HG03342 (cell line): Measurements from ENCODE around the gene SEMA3F.

Experiments
- ATAC-seq: cut with Tn5 transposase; IDR thresholded peaks from one replicate; pipeline ENCODE4 v1.9.1; 2021; ENCODE audit warnings: mild to moderate bottlenecking, moderate library complexity; ENCODE audit not compliant: unreplicated experiment

SEMA3F gene

DNA sequence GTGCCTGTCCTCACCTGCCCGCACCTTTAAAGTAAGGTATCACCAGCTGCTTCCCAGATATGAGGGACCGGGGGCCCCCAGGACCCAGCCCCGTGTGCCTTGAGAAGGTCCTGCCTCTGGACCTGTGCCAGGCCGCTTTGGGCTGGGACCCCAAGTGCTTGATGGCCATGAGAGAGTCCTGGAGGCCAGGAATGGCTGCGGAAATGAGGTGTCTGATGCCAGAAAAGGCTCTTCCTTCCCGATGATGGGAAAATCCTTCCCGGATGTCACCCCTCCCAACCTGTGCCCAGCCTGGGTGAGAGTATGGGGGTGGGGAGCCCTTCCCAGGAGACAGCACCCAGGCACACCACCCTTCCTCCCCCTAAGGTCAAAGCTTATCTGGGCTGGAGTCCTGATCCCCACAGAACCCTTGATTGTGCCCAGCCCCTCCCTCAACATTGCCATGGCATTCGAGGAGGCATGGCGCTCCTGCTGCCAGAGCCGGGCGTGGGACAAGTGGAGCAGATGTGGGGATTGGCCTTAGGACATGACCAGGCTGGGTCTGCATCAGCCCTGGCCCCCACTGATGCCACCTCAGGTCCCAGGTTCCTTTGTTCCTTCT, 14.2 kb downstream of the SEMA3F start:
- no peak for ATAC-seq

DNA sequence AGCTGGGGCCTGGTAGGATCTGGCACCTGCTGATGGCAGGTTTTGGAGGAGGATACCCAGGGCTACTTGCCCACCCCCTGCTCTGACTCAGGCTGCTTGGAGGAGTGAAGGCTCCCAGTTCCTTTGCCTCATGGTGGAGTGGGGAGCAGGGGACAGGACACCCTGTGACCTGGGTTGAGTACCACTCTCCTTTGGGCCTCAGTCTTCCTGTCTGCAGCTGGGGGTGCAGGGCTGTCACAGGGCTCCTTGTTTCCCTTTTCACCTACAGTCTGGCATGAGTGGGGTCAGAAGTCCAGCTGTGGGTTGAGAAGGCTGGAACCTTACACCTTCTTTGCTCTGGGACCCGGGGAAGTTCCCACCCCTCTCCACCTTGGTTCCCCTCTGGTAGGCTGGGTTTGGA, 14.7 kb downstream of the SEMA3F start:
- ATAC-seq, result no peak

DNA sequence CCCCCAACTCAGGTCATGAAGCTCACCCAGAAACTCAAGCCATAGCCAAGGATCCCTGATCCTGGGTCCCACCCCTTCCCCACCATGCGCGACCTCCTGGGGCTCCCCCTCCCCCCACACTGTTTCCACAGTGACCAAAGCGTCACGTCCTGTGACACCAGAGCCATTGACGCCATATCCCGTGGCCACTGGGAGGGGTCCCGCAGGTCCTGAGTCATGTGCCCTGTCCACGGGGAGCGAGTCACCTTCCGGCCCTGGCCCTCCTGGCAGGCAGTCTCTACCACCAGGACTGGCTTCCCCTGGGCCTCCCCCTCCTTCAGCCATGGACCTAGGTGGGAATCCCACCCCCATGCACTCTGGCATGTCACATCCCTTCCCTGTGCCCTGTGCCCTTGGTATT, 15.6 kb downstream of the SEMA3F start:
- no peak for ATAC-seq

DNA sequence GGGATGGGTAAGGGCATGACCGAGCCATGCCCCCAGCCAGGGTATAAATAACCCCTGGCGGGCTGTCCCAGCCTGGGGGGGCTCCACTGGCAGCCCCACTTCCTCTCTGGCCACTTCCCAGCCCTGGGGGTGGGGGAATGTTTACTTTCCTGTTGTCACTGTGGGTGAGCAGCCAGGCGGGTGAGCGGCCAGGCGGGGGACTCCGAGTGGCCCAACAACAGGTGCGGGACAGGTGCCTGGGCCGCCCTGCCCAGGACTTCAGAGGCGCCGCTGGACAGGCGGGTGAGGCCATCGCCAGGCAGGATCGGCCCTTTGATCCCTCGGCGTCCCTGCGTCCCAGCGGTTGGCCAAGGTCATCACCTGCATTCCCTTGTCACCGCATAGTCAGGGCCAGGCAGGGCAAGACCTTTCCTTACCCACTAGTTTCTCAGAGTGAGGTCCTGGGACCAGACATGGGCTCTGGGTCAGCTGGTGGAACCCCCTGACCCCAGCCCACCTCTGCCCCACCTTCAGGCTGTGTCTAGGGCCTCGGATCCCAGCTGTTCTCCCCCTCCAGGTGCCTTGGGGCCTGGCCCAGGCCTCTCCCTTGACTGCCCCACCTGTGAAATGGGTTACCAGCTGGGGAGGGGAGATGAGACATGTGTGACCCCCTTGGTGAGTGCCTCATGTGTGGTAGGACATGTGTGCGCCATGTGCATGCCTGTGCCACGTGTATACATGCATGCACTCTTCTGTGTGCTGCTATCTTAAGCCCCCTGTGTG, 16.6 kb downstream of the SEMA3F start:
- ATAC-seq, result no peak

DNA sequence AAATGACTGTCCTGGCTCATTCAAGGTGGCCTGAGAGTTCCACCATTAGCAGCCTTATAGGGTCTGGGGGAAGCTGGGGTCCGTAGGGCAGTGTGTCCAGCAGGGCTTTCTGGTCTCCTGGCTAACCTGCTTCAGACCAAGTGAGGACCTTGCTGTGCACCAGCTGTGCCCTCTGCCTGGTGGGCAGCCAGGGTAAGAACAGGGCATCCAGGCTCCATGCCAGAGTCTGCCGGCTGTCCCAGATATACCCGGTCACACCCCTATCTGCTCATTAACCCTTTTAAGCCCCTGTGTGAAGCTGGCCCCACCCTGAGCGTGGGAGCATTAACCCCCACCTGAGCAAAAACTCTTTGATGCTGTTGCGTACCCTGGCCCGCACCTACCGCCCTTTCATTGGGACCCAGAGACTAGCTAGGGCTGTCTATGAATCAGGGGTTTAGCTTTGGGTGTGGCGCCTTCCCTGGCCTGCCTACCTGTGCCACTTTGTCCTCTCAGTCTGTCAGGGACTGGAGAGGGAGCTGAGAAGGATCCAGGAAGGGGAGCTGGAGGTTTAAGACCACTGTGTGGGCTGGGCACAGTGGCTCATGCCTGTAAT, 17.6 kb downstream of the SEMA3F start:
- ATAC-seq, result no peak

DNA sequence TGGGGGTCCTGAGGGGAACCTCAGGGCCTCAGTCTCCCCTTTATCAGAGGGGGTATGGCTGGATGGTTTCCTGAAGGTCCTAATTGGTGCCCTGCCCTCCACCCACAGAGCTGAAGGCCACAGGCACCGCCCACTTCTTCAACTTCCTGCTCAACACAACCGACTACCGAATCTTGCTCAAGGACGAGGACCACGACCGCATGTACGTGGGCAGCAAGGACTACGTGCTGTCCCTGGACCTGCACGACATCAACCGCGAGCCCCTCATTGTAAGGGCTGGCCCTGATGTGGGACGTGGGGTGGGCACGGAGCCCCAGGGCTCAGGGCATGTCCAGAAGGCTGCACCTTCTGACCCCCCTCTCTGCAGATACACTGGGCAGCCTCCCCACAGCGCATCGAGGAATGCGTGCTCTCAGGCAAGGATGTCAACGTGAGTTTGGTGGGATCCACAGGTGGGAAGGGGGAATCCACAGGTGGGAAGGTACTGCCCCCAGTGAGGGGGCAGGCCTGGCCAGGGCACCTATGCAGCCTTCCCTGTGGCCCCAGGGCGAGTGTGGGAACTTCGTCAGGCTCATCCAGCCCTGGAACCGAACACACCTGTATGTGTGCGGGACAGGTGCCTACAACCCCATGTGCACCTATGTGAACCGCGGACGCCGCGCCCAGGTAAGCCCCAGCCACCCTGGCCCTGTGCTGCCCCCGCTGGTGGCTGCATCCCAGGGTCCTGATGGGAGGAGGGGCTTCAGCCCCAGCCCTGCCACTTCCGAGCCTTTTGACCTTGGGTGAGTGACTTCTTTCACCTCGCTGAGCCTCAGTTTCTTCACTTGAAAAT, 18.8 kb downstream of the SEMA3F start:
- ATAC-seq, result no peak

DNA sequence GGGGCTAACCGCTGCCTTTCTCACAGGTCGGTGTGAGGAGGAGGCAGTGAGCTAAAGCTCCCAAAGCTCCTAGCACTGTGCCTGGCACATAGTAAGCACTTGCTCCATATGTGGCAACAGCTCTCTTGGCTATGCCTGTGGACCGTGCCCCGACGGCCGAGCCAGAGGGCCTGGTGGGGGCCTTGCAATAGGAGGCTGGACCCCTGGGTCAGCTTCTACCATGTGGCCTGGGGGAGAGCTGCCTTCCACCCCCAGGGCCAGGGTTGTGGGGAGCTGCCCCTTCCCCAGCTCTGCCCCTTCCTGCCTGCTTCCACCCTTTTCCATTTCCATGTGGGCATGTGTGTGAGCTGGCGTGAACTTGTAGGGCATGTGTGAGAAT, 19.4 kb downstream of the SEMA3F start:
- ATAC-seq, result no peak

DNA sequence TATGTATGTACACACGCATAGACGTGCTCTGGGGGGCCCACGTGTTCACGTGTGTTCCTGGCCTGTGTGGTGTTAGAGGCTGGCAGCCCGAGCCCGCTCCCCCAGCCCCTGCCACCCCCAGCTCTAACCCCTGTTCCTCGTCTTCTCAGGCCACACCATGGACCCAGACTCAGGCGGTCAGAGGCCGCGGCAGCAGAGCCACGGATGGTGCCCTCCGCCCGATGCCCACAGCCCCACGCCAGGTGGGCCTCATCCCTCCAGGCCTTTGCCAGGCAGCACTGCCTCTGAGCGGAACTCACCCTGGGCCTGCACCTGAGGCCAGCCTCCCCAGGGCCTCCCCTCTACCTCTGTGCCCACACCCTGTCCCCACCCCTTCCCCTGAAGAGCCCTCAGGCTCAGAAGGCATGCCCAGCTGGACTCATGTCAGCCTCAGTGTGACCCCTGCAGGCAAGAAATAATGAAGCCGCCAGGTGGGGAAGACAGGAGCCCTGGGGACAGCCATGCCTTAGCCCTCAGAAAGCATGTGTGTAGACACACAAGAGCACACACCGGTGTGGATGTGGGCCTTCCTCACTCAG, 19.9 kb downstream of the SEMA3F start:
- no peak for ATAC-seq

DNA sequence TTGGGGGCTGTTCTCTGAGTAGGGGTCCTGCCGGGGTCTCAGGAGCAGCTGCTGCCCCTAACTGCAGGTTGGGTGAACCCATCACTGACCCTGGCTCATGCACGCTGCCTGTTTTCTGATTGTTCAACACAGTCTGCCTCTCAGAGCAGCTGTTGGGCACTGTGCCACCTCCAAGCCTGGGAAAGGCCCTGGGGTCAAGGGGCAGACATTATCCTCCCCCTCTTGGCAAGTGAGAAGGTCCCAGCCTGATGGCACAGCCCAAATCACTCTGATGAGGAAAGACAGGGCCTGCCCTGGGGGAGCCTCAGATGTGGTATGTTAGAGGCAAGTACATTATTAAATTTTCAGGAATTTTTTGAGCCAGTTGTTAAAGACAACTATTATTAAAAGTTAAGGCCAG, 22.2 kb downstream of the SEMA3F start:
- ATAC-seq, result no peak

DNA sequence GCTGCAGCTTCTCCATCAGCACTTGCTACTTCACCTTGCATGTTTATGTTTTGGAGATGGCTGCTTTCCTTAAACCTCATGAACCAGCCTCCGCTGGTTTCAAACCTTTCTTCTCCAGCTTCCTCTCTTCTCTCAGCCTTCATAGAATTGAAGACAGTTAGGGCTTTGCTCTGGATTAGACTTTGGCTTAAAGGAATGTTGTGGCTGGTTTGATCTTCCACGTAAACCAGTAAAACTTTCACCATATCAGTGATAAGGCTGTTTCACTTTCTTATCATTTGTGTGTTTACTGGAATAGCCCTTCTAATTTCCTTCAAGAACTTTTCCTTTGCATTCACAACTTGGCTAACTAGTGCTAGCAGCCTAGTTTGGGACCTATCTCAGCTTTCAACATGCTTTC, 24.6 kb downstream of the SEMA3F start:
- no peak for ATAC-seq

DNA sequence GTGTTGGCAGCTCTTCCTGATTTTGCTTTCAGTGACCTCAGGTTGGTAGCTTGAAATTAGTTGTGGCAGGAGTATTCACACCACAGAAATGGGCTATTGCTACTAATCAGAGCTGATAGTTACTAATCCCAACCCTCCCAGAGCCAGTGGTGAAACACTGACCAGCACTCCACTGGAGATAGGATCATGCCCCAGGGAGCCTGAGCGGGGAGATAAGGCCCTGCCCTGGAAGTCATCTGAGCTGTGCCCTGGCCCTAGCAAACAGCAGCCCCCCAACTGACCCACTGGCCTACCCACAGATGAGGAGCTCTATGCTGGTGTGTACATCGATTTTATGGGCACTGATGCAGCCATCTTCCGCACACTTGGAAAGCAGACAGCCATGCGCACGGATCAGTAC, 26.9 kb downstream of the SEMA3F start:
- ATAC-seq, result no peak

DNA sequence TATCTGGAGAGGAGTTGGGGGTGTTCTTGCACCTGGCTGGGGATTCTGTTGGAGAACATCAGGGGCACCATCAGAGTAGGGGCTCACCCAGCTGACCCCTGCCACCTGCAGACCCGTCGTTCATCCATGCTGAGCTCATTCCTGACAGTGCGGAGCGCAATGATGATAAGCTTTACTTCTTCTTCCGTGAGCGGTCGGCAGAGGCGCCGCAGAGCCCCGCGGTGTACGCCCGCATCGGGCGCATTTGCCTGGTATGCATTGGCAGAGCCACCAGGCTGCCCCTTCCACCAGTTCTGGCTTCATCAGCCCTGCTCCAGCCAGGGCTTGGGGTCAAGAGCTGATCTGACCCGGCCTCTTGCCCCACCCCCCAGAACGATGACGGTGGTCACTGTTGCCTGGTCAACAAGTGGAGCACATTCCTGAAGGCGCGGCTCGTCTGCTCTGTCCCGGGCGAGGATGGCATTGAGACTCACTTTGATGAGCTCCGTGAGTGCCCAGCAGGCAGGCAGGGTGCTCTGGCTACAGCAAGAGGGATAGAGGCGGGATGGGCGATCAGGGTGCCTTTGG, 27.5 kb downstream of the SEMA3F start:
- no peak for ATAC-seq

DNA sequence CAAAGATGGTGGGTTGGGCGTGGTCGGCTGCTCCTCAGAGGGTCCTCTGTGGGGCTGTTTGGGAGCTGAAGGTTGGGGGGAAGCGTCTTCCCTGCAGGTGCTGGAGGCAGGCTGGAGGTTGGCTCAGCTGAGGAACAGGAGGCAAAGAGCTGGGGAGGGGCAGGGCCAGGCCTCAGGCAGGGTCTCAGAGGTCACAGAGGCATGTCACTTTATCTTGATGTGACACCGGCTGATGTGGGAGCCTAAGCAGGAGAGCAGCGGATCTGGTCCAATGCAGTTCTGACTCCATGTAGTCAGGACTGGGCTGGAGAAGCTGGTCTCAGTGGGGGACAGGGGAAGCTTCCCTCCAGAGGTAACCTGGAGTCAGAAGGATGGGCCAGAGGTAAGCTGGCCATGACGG, 28.6 kb downstream of the SEMA3F start:
- ATAC-seq, result no peak

DNA sequence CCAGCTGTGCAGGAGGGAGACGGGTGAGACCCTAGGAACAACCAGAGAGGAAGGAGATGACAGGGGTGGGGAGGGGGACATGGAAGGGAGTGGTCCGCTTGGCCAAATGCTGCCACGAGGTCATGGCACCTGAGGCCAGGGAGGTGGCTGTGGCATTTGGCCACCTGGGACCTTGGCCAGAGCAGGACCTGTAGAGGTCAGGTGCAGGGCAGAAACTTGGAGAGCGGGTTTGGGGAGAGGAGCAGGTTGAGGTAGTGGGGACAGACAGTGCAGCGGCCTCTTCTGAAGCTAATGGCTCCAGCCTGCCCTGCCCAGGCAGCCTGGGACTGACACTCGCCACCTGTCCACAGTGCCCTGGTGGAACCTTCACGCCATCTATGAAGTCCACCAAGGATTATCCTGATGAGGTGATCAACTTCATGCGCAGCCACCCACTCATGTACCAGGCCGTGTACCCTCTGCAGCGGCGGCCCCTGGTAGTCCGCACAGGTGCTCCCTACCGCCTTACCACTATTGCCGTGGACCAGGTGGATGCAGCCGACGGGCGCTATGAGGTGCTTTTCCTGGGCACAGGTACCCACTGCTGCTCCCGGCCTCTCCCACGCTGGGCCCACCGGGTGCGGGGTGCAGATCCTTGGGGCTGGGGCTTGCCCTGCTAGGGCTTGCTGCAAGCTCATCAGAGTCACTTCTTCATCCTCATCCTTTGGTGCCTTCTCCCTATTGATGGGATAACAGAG, 29.3 kb downstream of the SEMA3F start:
- ATAC-seq, result no peak

DNA sequence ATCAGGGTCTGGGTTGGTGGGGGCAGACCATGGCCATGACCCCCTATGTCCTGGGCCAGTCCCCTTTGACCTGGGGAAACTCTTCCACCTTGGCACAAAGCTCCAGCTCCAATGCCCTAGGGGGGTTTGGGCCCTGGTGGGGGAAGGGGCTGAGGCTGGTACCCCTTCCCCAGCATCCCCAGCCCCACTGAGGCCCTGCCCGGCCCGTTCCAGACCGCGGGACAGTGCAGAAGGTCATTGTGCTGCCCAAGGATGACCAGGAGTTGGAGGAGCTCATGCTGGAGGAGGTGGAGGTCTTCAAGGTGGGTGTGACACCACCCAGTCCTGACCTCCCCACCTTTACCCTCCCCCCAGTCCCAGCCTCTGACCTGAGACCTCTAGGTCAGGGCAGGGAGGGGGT, 30.1 kb downstream of the SEMA3F start:
- no peak for ATAC-seq

DNA sequence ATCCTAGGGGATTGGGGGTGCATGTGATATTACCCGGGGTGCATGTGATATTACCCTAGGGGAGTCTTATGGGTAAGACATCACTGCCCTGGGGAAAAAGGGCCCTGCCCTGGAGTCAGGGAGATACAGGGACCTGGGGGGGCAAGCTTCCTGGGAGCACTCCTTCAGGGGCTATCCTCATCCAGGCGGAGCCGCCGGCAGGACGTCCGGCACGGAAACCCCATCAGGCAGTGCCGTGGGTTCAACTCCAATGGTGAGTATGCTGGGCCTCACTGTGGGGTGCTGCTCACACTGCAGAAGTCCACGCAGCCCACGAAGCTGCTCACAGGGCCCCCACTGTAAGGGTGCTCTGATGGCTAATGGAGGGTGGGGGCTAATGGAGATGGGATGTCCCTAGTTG, 31.0 kb downstream of the SEMA3F start:
- ATAC-seq, result no peak

DNA sequence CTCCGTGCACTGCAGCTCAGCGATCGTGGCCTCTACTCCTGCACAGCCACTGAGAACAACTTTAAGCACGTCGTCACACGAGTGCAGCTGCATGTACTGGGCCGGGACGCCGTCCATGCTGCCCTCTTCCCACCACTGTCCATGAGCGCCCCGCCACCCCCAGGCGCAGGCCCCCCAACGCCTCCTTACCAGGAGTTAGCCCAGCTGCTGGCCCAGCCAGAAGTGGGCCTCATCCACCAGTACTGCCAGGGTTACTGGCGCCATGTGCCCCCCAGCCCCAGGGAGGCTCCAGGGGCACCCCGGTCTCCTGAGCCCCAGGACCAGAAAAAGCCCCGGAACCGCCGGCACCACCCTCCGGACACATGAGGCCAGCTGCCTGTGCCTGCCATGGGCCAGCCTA, 32.6 kb downstream of the SEMA3F start:
- no peak for ATAC-seq

DNA sequence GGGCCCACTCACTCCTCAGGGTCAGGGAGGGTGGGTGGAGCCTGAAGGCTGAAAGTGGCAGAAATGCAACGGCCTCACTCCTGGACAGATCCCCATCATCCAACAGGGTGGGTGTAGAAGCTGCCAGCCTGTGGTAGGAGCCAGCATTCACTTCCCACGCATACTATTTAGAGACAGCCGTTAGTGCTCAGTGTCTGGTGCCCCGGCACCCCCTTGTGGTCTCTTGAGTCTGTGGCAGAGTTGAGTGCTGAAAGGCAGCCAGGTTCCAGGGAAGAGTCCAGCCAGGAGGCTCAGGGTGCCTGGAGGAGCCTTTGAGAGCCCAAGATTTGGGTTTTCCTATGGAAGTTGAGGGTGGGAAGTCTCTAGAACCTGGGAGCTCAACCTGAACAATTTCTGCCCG, 34.1 kb downstream of the SEMA3F start:
- ATAC-seq, result no peak

DNA sequence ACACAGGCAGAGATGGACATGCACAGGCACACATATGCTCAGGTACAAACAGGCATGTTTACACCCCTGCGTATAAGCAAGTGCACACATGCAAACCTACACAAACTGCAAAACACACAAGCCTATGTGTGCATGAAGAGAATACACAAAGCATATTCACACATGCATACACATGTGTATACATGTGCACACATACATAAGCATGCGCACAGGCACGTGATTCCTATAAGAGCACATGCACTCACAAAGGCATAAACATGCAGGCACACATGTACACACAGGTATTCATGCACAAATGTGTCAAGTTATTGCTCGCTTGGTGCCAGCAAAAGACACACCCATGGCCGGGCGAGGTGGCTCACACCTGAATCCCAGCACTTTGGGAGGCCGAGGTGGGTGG, 34.9 kb downstream of the SEMA3F start:
- no peak for ATAC-seq

DNA sequence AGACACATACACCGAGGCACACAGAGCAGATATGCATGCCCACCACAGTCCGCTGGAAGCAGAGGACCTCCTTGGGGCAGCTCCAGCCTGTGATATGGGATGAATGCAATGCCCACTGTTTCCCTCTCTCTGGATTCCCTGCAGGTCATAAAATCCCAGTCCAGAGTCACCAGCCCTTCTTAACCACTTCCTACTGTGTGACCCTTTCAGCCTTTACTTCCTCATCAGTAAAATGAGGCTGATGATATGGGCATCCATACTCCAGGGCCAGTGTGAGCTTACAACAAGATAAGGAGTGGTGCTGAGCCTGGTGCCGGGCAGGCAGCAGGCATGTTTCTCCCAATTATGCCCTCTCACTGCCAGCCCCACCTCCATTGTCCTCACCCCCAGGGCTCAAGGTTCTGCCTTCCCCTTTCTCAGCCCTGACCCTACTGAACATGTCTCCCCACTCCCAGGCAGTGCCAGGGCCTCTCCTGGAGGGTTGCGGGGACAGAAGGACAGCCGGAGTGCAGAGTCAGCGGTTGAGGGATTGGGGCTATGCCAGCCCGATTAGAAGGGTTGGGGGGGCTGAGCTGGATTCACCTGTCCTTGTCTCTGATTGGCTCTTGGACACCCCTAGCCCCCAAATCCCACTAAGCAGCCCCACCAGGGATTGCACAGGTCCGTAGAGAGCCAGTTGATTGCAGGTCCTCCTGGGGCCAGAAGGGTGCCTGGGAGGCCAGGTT, 36.0 kb downstream of the SEMA3F start, which contains the start of gene GNAT1:
TSS of gene GNAT1 (plus strand) at position 675 of the 725 bp plus-strand sequence. CDS start 116 bp downstream, outside the sequence.
- ATAC-seq, result no peak
